Measurements from ENCODE around the gene CDH26. TPM values are rescaled to one million over a fixed set of nuclear protein-coding genes. Genes with fewer than 3 reads are reported as not detected.

CDH26 gene
- total and polyA plus RNA-seq, 9 of the 15 experiments (the other 6 are each of a cell fraction or from before 2014, with no cell fraction given) = 0.07 to 0.13 (median 0.10) TPM; not detected in 4

DNA sequence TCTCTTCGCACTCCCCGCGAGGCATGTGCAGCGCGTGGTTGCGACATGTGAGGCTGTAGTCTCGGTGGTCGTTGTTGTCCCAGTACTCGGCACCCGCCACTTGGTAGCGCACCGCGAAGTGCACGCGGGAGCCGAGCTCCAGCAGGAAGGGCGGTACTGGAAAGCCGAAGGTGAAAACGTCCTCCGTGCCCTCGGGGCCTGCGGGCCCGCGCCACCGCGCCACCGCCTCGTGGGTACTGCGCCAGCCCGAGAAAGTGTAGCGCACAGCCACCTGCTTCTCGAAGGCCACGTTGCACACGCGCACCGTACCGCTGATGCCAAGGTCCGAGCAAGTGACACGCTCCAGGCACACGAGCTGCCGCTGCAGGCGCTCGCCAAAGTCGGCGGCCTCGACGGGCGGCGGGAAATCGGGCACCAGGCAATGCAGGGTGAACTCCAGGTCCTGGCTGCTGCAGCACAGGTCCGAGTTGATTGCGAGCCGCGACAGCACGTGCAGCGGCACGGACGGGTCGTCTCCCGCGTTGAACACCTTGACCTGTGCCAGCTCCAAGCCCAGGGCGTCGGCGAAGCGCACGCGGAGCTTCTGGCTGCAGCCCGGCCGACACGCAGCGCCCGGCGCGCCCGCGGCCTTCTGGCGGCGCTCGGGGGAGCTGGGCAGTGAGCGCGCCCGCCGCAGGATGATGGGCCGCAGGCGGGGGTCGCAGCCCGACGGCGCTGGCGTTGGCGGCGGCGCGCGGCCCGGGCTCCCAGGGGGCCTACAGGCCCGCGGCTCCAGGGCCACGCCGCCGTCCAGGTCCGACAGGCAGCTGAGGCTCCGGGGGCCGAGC lies 19.0 kb upstream of the CDH26 start (continued):
- no peak for TF ChIP-seq TCF15 (CRISPR knock-in tag; IDR thresholded peaks at IDR 0.05)
- no peak for TF ChIP-seq ZNF780A (CRISPR knock-in tag; IDR thresholded peaks at IDR 0.05)
- TF ChIP-seq EP300 (IDR thresholded peaks at IDR 0.05; ENCODE audit: low read length) = no peak
- TF ChIP-seq, protein P1, sequence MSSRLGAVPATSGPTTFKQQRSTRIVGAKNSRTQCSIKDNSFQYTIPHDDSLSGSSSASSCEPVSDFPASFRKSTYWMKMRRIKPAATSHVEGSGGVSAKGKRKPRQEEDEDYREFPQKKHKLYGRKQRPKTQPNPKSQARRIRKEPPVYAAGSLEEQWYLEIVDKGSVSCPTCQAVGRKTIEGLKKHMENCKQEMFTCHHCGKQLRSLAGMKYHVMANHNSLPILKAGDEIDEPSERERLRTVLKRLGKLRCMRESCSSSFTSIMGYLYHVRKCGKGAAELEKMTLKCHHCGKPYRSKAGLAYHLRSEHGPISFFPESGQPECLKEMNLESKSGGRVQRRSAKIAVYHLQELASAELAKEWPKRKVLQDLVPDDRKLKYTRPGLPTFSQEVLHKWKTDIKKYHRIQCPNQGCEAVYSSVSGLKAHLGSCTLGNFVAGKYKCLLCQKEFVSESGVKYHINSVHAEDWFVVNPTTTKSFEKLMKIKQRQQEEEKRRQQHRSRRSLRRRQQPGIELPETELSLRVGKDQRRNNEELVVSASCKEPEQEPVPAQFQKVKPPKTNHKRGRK (tag; IDR thresholded peaks at IDR 0.05) = no peak
- no peak for TF ChIP-seq FUS (optimal IDR thresholded peaks at IDR 0.05; ENCODE audit: low read depth, low read length)
- TF ChIP-seq, protein P2, sequence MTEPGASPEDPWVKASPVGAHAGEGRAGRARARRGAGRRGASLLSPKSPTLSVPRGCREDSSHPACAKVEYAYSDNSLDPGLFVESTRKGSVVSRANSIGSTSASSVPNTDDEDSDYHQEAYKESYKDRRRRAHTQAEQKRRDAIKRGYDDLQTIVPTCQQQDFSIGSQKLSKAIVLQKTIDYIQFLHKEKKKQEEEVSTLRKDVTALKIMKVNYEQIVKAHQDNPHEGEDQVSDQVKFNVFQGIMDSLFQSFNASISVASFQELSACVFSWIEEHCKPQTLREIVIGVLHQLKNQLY (CRISPR knock-in tag; conservative IDR thresholded peaks at IDR 0.05) = no peak
- TF ChIP-seq MAFG (tag; conservative IDR thresholded peaks at IDR 0.05) = no peak
- TF ChIP-seq SNIP1 (IDR thresholded peaks at IDR 0.05; ENCODE audit: low read depth) = no peak
- TF ChIP-seq HDAC8 (tag; IDR thresholded peaks at IDR 0.05) = no peak
- TF ChIP-seq, protein P3, sequence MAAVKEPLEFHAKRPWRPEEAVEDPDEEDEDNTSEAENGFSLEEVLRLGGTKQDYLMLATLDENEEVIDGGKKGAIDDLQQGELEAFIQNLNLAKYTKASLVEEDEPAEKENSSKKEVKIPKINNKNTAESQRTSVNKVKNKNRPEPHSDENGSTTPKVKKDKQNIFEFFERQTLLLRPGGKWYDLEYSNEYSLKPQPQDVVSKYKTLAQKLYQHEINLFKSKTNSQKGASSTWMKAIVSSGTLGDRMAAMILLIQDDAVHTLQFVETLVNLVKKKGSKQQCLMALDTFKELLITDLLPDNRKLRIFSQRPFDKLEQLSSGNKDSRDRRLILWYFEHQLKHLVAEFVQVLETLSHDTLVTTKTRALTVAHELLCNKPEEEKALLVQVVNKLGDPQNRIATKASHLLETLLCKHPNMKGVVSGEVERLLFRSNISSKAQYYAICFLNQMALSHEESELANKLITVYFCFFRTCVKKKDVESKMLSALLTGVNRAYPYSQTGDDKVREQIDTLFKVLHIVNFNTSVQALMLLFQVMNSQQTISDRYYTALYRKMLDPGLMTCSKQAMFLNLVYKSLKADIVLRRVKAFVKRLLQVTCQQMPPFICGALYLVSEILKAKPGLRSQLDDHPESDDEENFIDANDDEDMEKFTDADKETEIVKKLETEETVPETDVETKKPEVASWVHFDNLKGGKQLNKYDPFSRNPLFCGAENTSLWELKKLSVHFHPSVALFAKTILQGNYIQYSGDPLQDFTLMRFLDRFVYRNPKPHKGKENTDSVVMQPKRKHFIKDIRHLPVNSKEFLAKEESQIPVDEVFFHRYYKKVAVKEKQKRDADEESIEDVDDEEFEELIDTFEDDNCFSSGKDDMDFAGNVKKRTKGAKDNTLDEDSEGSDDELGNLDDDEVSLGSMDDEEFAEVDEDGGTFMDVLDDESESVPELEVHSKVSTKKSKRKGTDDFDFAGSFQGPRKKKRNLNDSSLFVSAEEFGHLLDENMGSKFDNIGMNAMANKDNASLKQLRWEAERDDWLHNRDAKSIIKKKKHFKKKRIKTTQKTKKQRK (IDR thresholded peaks at IDR 0.05; ENCODE audit: borderline replicate concordance, low read depth, low read length) = no peak
- TF ChIP-seq, protein P4, sequence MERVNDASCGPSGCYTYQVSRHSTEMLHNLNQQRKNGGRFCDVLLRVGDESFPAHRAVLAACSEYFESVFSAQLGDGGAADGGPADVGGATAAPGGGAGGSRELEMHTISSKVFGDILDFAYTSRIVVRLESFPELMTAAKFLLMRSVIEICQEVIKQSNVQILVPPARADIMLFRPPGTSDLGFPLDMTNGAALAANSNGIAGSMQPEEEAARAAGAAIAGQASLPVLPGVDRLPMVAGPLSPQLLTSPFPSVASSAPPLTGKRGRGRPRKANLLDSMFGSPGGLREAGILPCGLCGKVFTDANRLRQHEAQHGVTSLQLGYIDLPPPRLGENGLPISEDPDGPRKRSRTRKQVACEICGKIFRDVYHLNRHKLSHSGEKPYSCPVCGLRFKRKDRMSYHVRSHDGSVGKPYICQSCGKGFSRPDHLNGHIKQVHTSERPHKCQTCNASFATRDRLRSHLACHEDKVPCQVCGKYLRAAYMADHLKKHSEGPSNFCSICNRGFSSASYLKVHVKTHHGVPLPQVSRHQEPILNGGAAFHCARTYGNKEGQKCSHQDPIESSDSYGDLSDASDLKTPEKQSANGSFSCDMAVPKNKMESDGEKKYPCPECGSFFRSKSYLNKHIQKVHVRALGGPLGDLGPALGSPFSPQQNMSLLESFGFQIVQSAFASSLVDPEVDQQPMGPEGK (CRISPR knock-in tag; IDR thresholded peaks at IDR 0.05; ENCODE audit: borderline replicate concordance) = no peak
- TF ChIP-seq FOXK1 (CRISPR knock-in tag; IDR thresholded peaks at IDR 0.05; ENCODE audit: borderline replicate concordance) = no peak
